ENCODE results near the gene TCEAL4.

The TCEAL4 gene

GRCh38 chrX:103610282-103610681 is 25.0 kb downstream of the TCEAL4 start:
- TF ChIP-seq CSRNP3 (CRISPR knock-in tag; IDR thresholded peaks at IDR 0.05) = no peak
- no peak for TF ChIP-seq ARNTL (CRISPR knock-in tag; IDR thresholded peaks at IDR 0.05; ENCODE audit: borderline replicate concordance, low read depth)
- no peak for TF ChIP-seq ZNF8 (CRISPR knock-in tag; IDR thresholded peaks at IDR 0.05)
- no peak for TF ChIP-seq CREB5 (CRISPR knock-in tag; IDR thresholded peaks at IDR 0.05; ENCODE audit: low read depth)
- TF ChIP-seq PATZ1 (CRISPR knock-in tag; IDR thresholded peaks at IDR 0.05; ENCODE audit: borderline replicate concordance) = no peak
- TF ChIP-seq GLIS3 (CRISPR knock-in tag; IDR thresholded peaks at IDR 0.05) = no peak
- TF ChIP-seq ZFP30 (CRISPR knock-in tag; IDR thresholded peaks at IDR 0.05) = no peak
- TF ChIP-seq ZC3H10 (CRISPR knock-in tag; IDR thresholded peaks at IDR 0.05) = no peak
- no peak for TF ChIP-seq TOX (CRISPR knock-in tag; IDR thresholded peaks at IDR 0.05; ENCODE audit: borderline replicate concordance)
- no peak for TF ChIP-seq ZNF565 (CRISPR knock-in tag; conservative IDR thresholded peaks at IDR 0.05; ENCODE audit: low read depth)
- TF ChIP-seq OSR1 (CRISPR knock-in tag; IDR thresholded peaks at IDR 0.05) = no peak
- TF ChIP-seq CSDC2 (CRISPR knock-in tag; IDR thresholded peaks at IDR 0.05) = no peak
- TF ChIP-seq SNAI2 (CRISPR knock-in tag; IDR thresholded peaks at IDR 0.05) = no peak
- TF ChIP-seq ISL1 (CRISPR knock-in tag; IDR thresholded peaks at IDR 0.05) = no peak
- no peak for TF ChIP-seq TSHZ2 (CRISPR knock-in tag; IDR thresholded peaks at IDR 0.05)
- no peak for TF ChIP-seq ESRRG (CRISPR knock-in tag; IDR thresholded peaks at IDR 0.05)
- no peak for TF ChIP-seq ZFP3 (CRISPR knock-in tag; IDR thresholded peaks at IDR 0.05)
- TF ChIP-seq ZNF70 (CRISPR knock-in tag; IDR thresholded peaks at IDR 0.05) = no peak
- no peak for TF ChIP-seq BACH2 (CRISPR knock-in tag; IDR thresholded peaks at IDR 0.05; ENCODE audit: borderline replicate concordance)
- no peak for ATAC-seq

GRCh38 chrX:103613362-103613890 is 28.1 kb downstream of the TCEAL4 start:
- TF ChIP-seq RARB (CRISPR knock-in tag; IDR thresholded peaks at IDR 0.05) = no peak
- TF ChIP-seq ZNF565 (CRISPR knock-in tag; conservative IDR thresholded peaks at IDR 0.05; ENCODE audit: low read depth) = no peak
- TF ChIP-seq POU6F1 (CRISPR knock-in tag; IDR thresholded peaks at IDR 0.05; ENCODE audit: borderline replicate concordance, low read depth) = no peak
- TF ChIP-seq TCF4 (CRISPR knock-in tag; IDR thresholded peaks at IDR 0.05; ENCODE audit: borderline replicate concordance) = no peak
- TF ChIP-seq OSR1 (CRISPR knock-in tag; IDR thresholded peaks at IDR 0.05) = no peak
- TF ChIP-seq SNAI2 (CRISPR knock-in tag; IDR thresholded peaks at IDR 0.05) = no peak
- no peak for TF ChIP-seq ISL1 (CRISPR knock-in tag; IDR thresholded peaks at IDR 0.05)
- TF ChIP-seq ESRRG (CRISPR knock-in tag; IDR thresholded peaks at IDR 0.05) = no peak
- TF ChIP-seq PPARA (CRISPR knock-in tag; IDR thresholded peaks at IDR 0.05; ENCODE audit: borderline replicate concordance) = no peak
- no peak for TF ChIP-seq PATZ1 (CRISPR knock-in tag; IDR thresholded peaks at IDR 0.05; ENCODE audit: borderline replicate concordance)
- TF ChIP-seq ZFP3 (CRISPR knock-in tag; IDR thresholded peaks at IDR 0.05) = no peak
- no peak for TF ChIP-seq GLIS3 (CRISPR knock-in tag; IDR thresholded peaks at IDR 0.05)
- no peak for TF ChIP-seq CSRNP3 (CRISPR knock-in tag; IDR thresholded peaks at IDR 0.05)
- TF ChIP-seq TOX (CRISPR knock-in tag; IDR thresholded peaks at IDR 0.05; ENCODE audit: borderline replicate concordance) = no peak
- TF ChIP-seq ZNF8 (CRISPR knock-in tag; IDR thresholded peaks at IDR 0.05) = no peak
- TF ChIP-seq ZNF70 (CRISPR knock-in tag; IDR thresholded peaks at IDR 0.05) = no peak
- no peak for TF ChIP-seq CREB5 (CRISPR knock-in tag; IDR thresholded peaks at IDR 0.05; ENCODE audit: low read depth)
- ATAC-seq = no peak

Data from SK-N-SH treated with all-trans-retinoic acid at 6 μM for 48 hours (cell line).